Right atrium auricular region (tissue), 2 donors: ENCODE measurements around the gene PSMG4. TPM values are rescaled to one million over a fixed set of nuclear protein-coding genes. Genes with fewer than 3 reads are reported as not detected.

ENCODE experiments used
- DNase-seq: peaks from one replicate; pipeline ENCODE4 v3.0.0-alpha.2; 2019; ENCODE audit warnings: low spot score
- H3K27ac ChIP-seq, 2 donors: fragments of 200-600 bp; sonication (generic); 1 replicate in 1 of 2; 2 replicates in 1 of 2; pipeline ENCODE4 v1.5.1; 2016 to 2019
- H3K27me3 ChIP-seq, 2 donors: fragments of 200-600 bp; sonication (generic); one replicate each; pipeline versions ENCODE4 v1.5.1 to v1.6.0; 2017 to 2019
- H3K36me3 ChIP-seq: fragments of 200-600 bp; sonication (generic); one replicate; pipeline ENCODE4 v1.5.1; 2016
- H3K4me1 ChIP-seq, 2 donors: fragments of 200-600 bp; sonication (generic); one replicate each; pipeline versions ENCODE4 v1.5.1 to v1.6.0; 2017 to 2019
- H3K4me3 ChIP-seq, 2 donors: fragments of 200-600 bp; sonication (generic); 1 replicate in 1 of 2; 2 replicates in 1 of 2; pipeline ENCODE4 v1.5.1; 2017 to 2019; ENCODE audit warnings: mild to moderate bottlenecking in 1 of 2, moderate library complexity in 1 of 2
- H3K9me3 ChIP-seq, 2 donors: fragments of 200-600 bp; sonication (generic); one replicate each; pipeline ENCODE4 v1.5.1; 2019
- total RNA-seq, 2 donors: library from RNA; depleted of rRNA; stranded (reverse); fragments of >200 nt; gene quantifications; one replicate each; pipeline ENCODE4 v1.1.0, GENCODE V29; 2016
- TF ChIP-seq, protein P1 (sequence below), 2 donors: fragments of 200-600 bp; sonication (generic); IDR thresholded peaks; one replicate each; pipeline ENCODE4 v1.5.1; 2019; ENCODE audit warnings: antibody characterized with exemption in 2 of 2

The PSMG4 gene
- total RNA-seq, 2 donors from 2014 or later: 4.4 to 10.4 TPM

DNA sequence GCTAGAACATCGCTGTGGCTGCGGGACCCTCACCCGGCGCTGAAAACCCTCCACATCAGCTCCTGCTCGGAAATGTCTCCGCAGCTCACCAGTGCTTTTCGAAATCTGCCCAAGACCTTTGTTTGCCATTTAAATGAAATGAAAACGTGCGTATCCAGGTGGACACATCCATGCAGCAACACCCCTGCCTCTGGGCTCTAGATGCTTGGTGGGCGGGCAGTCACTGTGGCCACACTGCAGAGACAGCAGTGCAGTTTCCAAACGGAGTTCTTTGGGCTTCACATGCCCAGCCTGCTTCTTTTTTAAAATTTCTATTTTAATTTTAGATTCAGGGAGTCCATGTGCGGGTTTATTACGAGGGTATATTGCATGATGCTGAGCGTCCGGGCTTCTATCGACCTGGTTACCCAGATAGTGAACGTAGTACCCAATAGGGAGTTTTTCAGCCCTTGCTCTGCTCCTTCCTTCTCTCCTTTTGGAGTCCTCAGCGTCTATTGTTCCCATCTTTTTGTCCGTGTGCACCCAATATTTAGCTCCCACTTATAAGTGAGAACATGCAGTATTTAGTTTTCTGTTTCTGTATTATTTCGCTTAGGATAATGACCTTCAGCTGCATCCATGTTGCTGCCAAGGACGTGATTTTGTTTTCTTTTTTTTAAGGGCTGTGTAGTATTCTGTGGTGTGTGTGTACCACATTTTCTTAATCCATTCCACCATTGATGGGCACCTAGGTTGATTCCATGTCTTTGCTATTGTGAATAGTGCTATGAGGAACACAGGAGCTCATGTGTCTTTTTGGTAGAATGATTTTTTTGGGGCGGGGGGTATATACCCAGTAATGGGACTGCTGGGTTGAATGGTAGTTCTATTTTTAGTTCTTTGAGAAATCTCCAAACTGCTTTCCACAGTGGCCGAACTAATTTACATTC, 26.5 kb upstream of the PSMG4 start:
- Histone ChIP-seq H3K27me3 (peaks cover 14 to 28% of the 10 kb centered on the region in 2 donors), H3K27ac (peak overlapping the region in 1 of 2 donors; percentile 79), H3K4me1 (peaks cover 0 to 43% of the 10 kb centered on the region in 2 donors), H3K9me3 (no peaks in the 10 kb centered on the region), H3K36me3 (no peaks in the 10 kb centered on the region), H3K4me3 (peak overlapping the region; percentile 49 to 61)
- DNase-seq: no peak
- TF ChIP-seq, protein P1, sequence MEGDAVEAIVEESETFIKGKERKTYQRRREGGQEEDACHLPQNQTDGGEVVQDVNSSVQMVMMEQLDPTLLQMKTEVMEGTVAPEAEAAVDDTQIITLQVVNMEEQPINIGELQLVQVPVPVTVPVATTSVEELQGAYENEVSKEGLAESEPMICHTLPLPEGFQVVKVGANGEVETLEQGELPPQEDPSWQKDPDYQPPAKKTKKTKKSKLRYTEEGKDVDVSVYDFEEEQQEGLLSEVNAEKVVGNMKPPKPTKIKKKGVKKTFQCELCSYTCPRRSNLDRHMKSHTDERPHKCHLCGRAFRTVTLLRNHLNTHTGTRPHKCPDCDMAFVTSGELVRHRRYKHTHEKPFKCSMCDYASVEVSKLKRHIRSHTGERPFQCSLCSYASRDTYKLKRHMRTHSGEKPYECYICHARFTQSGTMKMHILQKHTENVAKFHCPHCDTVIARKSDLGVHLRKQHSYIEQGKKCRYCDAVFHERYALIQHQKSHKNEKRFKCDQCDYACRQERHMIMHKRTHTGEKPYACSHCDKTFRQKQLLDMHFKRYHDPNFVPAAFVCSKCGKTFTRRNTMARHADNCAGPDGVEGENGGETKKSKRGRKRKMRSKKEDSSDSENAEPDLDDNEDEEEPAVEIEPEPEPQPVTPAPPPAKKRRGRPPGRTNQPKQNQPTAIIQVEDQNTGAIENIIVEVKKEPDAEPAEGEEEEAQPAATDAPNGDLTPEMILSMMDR (IDR thresholded peaks at IDR 0.05): no peak

DNA sequence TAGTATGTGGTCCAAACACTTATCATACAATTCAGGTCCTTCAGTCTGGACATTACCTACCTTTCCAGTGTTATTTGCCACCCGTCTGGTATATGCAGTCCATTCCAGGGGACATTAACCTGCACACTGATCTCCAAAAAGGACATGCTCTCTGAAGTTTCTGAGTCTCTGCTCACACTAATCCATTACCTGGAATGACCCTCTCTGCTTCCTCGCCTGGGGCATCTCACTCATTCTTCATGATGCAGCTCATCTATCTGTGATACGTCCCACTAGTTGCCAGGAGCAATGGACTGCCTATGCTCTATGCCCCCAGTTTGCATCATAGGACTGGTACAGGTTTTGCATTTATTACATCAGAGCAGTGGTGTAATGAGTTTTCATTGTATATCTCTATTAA, 25.4 kb upstream of the PSMG4 start:
- no peaks in the 10 kb centered on the region for H3K9me3 ChIP-seq
- no peak for DNase-seq
- H3K36me3 ChIP-seq: no peaks in the 10 kb centered on the region
- no peak overlapping the region for H3K27ac ChIP-seq
- no peak overlapping the region for H3K4me3 ChIP-seq
- peaks cover 0 to 33% of the 10 kb centered on the region in 2 donors for H3K4me1 ChIP-seq
- TF ChIP-seq, protein P1 (IDR thresholded peaks at IDR 0.05): no peak
- H3K27me3 ChIP-seq: peaks cover 11 to 19% of the 10 kb centered on the region in 2 donors

DNA sequence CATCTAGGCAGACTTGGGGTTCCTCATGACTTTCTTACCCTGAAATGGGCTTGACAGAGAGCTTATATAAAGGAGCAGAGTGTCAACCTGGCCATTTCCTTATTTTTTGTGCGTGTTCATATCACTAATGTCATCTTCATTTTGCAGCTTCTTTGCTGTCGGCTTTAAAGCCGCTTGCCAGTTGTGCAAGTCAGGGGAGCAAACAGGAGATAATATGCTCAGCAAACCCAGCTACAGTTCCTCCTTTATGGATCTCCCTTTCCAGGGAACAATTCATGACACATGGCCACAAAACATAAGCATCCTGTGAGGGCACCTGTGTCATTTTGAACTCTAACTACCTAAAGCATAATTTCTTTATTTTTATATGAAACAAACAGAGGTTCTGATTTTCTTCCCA, 24.8 kb upstream of the PSMG4 start:
- TF ChIP-seq, protein P1 (IDR thresholded peaks at IDR 0.05): no peak
- no peaks in the 10 kb centered on the region for H3K36me3 ChIP-seq
- no peak overlapping the region for H3K4me3 ChIP-seq
- no peaks in the 10 kb centered on the region for H3K9me3 ChIP-seq
- no peak overlapping the region for H3K27ac ChIP-seq
- DNase-seq: no peak
- peaks cover 11 to 13% of the 10 kb centered on the region in 2 donors for H3K27me3 ChIP-seq
- peaks cover 0 to 27% of the 10 kb centered on the region in 2 donors for H3K4me1 ChIP-seq

DNA sequence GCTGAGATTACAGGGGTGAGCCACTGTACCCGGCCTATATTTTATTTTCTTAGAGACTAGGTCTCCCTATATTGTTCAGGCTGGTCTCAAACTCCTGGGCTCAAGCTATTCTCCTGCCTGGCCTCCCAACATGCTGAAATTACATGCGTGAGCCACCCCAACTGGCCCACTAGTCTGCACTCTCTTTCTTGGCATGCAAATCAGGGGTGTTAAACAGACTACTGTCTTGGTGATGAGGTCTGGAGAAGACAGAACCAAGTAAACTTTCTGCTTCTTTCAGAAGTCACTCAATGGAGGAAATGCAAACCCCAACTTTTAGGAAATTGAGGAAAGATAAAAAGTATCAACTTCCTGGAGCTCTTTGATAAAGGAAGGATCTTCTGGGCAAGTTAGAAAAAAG, 23.3 kb upstream of the PSMG4 start:
- Histone ChIP-seq H3K4me3 (no peak overlapping the region), H3K4me1 (peaks cover 0 to 14% of the 10 kb centered on the region in 2 donors), H3K27me3 (peaks cover 0 to under 1% of the 10 kb centered on the region in 2 donors), H3K36me3 (no peaks in the 10 kb centered on the region), H3K9me3 (no peaks in the 10 kb centered on the region), H3K27ac (no peak overlapping the region)
- no peak for DNase-seq
- TF ChIP-seq, protein P1 (IDR thresholded peaks at IDR 0.05): no peak

DNA sequence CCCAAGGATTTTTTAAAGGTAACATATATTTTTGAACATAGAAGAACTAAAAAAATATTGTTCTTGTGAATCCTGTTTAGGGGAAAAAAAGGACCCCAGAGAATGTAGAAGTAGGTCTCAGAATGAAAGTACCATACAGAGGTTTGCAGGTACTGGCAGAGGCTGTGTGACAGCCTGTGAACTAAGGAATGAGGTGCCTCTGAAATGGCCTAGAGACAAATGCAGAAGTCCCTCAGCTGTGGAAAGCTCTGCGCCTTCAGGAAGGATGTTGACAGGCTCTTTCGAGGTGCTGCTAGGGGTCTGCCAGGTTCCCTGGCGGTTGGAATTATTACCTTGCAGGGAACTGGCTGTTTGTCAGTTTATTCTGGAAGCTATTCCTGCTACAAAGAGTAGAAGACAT, 22.7 kb upstream of the PSMG4 start:
- H3K27me3 ChIP-seq: no peaks in the 10 kb centered on the region
- no peak for DNase-seq

More for the DNA sequence above, 22.7 kb upstream of the PSMG4 start:
- H3K27ac ChIP-seq: no peak overlapping the region
- H3K9me3 ChIP-seq: no peaks in the 10 kb centered on the region
- no peaks in the 10 kb centered on the region for H3K36me3 ChIP-seq
- H3K4me1 ChIP-seq: peaks cover 0 to 10% of the 10 kb centered on the region in 2 donors
- TF ChIP-seq, protein P1 (IDR thresholded peaks at IDR 0.05): no peak
- no peak overlapping the region for H3K4me3 ChIP-seq
